HepG2 (cell line): ENCODE measurements around the gene LMAN1L. TPM values are rescaled to one million over a fixed set of nuclear protein-coding genes. Genes with fewer than 3 reads are reported as not detected.

ENCODE experiments used
- ATAC-seq: fragments of 200-7000 bp; cut with Tn5 transposase; 3 replicates; pipeline ENCODE4 v1.9.1; 2020; ENCODE audit warnings: mild to moderate bottlenecking, moderate library complexity
- BruUV-seq: library from RNA; stranded (reverse); fragments of 400-500 nt; replicated peaks from 2 replicates; lab custom pipeline; 2021; lab: Mats Ljungman, UMichigan
- CTCF ChIA-PET: fragments of 300-600 bp; formaldehyde crosslinking; extraction: SDS; loops from one replicate; lab custom pipeline; 2021; ENCODE audit warnings: low total read pairs, inconsistent platforms, low intra/inter-chr PET ratio; lab: Yijun Ruan, JAX
- POLR2A ChIA-PET: fragments of 350-600 bp; sonication (Branson Sonifier 250); formaldehyde crosslinking; loops from one replicate; lab custom pipeline; 2020; ENCODE audit warnings: antibody characterized with exemption, inconsistent platforms; lab: Yijun Ruan, JAX
- DNase-seq: peaks from one replicate; pipeline ENCODE4 v3.0.0-alpha.2; 2015; ENCODE audit warnings: low spot score
- FAIRE-seq: peaks from 3 replicates; lab custom pipeline; 2011; peaks lifted over from hg19 to GRCh38; lab: Jason Lieb, UNC
- H2AFZ ChIP-seq: one replicate; pipeline ENCODE4 v1.6.1; 2011; ENCODE audit warnings: low read length, inconsistent platforms
- H3K27ac ChIP-seq: fragments of 300-600 bp; 3 replicates; pipeline ENCODE4 v1.8.0; 2011; ENCODE audit warnings: mixed run types, mild to moderate bottlenecking, mixed read lengths, low read length, inconsistent platforms; ENCODE audit not compliant: insufficient read depth; ENCODE audit errors: extremely low read length
- H3K27me3 ChIP-seq, 2 experiments: fragments of 200-600 bp in 1 of 2; 2 replicates in 1 of 2; 3 replicates in 1 of 2; pipeline versions ENCODE4 v1.6.0 to v1.8.0; 2011; ENCODE audit warnings: low read length in 2 of 2, mild to moderate bottlenecking in 2 of 2, moderate library complexity in 2 of 2, inconsistent platforms in 1 of 2; ENCODE audit not compliant: insufficient read depth in 2 of 2, control insufficient read depth in 1 of 2
- H3K36me3 ChIP-seq, 2 experiments: fragments of 200-600 bp in 1 of 2; replicated peaks in 1 of 2; 2 replicates in 1 of 2; 3 replicates in 1 of 2; pipeline versions ENCODE4 v1.5.1 to v1.8.0; 2011; ENCODE audit warnings: low read length in 2 of 2, inconsistent platforms in 1 of 2; ENCODE audit not compliant: insufficient read depth in 2 of 2, control insufficient read depth in 1 of 2
- H3K4me1 ChIP-seq: 2 replicates; pipeline ENCODE4 v1.5.1; 2012; ENCODE audit warnings: low read length, inconsistent platforms; ENCODE audit not compliant: insufficient read depth
- H3K4me2 ChIP-seq: 2 replicates; pipeline ENCODE4 v1.6.0; 2011; ENCODE audit warnings: low read depth, low read length, inconsistent platforms
- H3K4me3 ChIP-seq, 3 experiments: fragments of 200-600 bp in 1 of 3; sonication (generic), shearing (Covaris generic) in 1 of 3; replicated peaks in 1 of 3; 2 replicates each; pipeline ENCODE4 v1.5.1; 2011 to 2016; ENCODE audit warnings: low read length in 3 of 3, inconsistent platforms in 2 of 3, low read depth in 2 of 3, mild to moderate bottlenecking in 2 of 3, control low read depth in 1 of 3, mixed read lengths in 1 of 3; ENCODE audit not compliant: insufficient read depth in 1 of 3
- H3K79me2 ChIP-seq: one replicate; pipeline ENCODE4 v1.6.1; 2011; ENCODE audit warnings: low read length, inconsistent platforms; ENCODE audit not compliant: insufficient read depth
- H3K9ac ChIP-seq: 2 replicates; pipeline ENCODE4 v1.6.0; 2011; ENCODE audit warnings: mild to moderate bottlenecking, low read depth, low read length, inconsistent platforms; ENCODE audit not compliant: insufficient read depth
- H3K9me3 ChIP-seq: 2 replicates; pipeline ENCODE4 v1.5.1; 2012; ENCODE audit warnings: mild to moderate bottlenecking, low read length
- H4K20me1 ChIP-seq: 2 replicates; pipeline ENCODE4 v1.6.0; 2011; ENCODE audit warnings: inconsistent platforms, mild to moderate bottlenecking, low read length, moderate library complexity; ENCODE audit not compliant: insufficient read depth
- BCL6 ChIP-seq: IDR thresholded peaks from 2 replicates; pipeline ENCODE4 v1.6.1; 2016; ENCODE audit warnings: missing genetic modification reagents, missing compliant biosample characterization
- CENPT ChIP-seq: sonication (generic); formaldehyde crosslinking; IDR thresholded peaks from 2 replicates; pipeline ENCODE4 v1.8.0; 2022; ENCODE audit warnings: low read depth, mild to moderate bottlenecking, moderate library complexity, missing genetic modification reagents
- HMG20B ChIP-seq: conservative IDR thresholded peaks from 2 replicates; pipeline ENCODE4 v1.6.1; 2016; ENCODE audit warnings: missing genetic modification reagents, missing compliant biosample characterization
- MEIS2 ChIP-seq: sonication (generic); formaldehyde crosslinking; IDR thresholded peaks from 2 replicates; pipeline ENCODE4 v1.9.0; 2021; ENCODE audit warnings: mild to moderate bottlenecking, missing genetic modification reagents
- RXRB ChIP-seq: IDR thresholded peaks from 2 replicates; pipeline ENCODE4 v1.6.1; 2016; ENCODE audit warnings: borderline replicate concordance, missing genetic modification reagents, missing compliant biosample characterization
- TCF7 ChIP-seq: sonication (generic); IDR thresholded peaks from 2 replicates; pipeline ENCODE4 v1.6.1; 2016; ENCODE audit warnings: antibody characterized with exemption, low read depth
- ZNF12 ChIP-seq: sonication (generic); formaldehyde crosslinking; IDR thresholded peaks from 2 replicates; pipeline ENCODE4 v1.5.0; 2020; ENCODE audit warnings: missing genetic modification reagents
- ZNF274 ChIP-seq: sonication (generic); formaldehyde crosslinking; IDR thresholded peaks from 2 replicates; pipeline ENCODE4 v1.5.1; 2020; ENCODE audit warnings: mild to moderate bottlenecking, missing genetic modification reagents
- ZNF326 ChIP-seq: sonication (generic); formaldehyde crosslinking; IDR thresholded peaks from 2 replicates; pipeline ENCODE4 v1.4.0; 2020; ENCODE audit warnings: missing genetic modification reagents, borderline replicate concordance
- ZNF674 ChIP-seq: sonication (generic); formaldehyde crosslinking; IDR thresholded peaks from 2 replicates; pipeline ENCODE4 v1.5.0; 2020; ENCODE audit warnings: low read depth, mild to moderate bottlenecking, missing genetic modification reagents
- WGBS: methylation state at CpG from one replicate; pipeline ENCODE4 v1.1.6; 2017; ENCODE audit warnings: low lambda C conversion rate; 5-methylcytosine and 5-hydroxymethylcytosine counted together
- in situ Hi-C: cut with HindIII; loops from 2 replicates; pipeline ENCODE4 v1.10.0; 2017; ENCODE audit warnings: low pct_unique_long_range_greater_than_20kb; ENCODE audit not compliant: extremely low pct_ligation_motif_present
- intact Hi-C: fragments of 100-400 bp; cut with micrococcal nuclease; formaldehyde crosslinking; loops from one replicate; pipeline ENCODE4 v1.10.0; 2022; ENCODE audit not compliant: unreplicated experiment
- polyA plus RNA-seq, 8 experiments: library from polyadenylated mRNA; depleted of rRNA in 3 of 8; stranded (reverse) in 7 of 8; unstranded in 1 of 8; fragments of >200 nt; fragmentation: Illumina TruSeq in 4 of 8; extraction: Trizol in 4 of 8; gene quantifications; 2 replicates each; pipeline versions ENCODE4 v1.2.1 to v1.2.3, GENCODE V29; 2011 to 2016; ENCODE audit warnings: low read depth in 4 of 8, missing spikeins in 1 of 8, mixed read lengths in 1 of 8; ENCODE audit not compliant: insufficient read depth in 1 of 8
- total RNA-seq, 5 experiments: library from RNA; depleted of rRNA; stranded (reverse); fragments of >200 nt; fragmentation: Illumina TruSeq; extraction: Trizol; gene quantifications; 2 replicates each; pipeline ENCODE4 v1.2.3, GENCODE V29; 2016; ENCODE audit warnings: low read depth in 1 of 5
- TF ChIP-seq, protein P1 (sequence below): sonication (generic); formaldehyde crosslinking; IDR thresholded peaks from 2 replicates; pipeline ENCODE4 v1.4.0; 2020; ENCODE audit warnings: missing genetic modification reagents, mild to moderate bottlenecking, borderline replicate concordance
- TF ChIP-seq, protein P2 (sequence below): sonication (generic); formaldehyde crosslinking; IDR thresholded peaks from 2 replicates; pipeline ENCODE4 v1.9.0; 2022; ENCODE audit warnings: missing genetic modification reagents, mild to moderate bottlenecking, borderline replicate concordance

The LMAN1L gene
- total and polyA plus RNA-seq, 2 of the 13 experiments (the other 11 are each of a cell fraction or from before 2014, with no cell fraction given): not detected

DNA sequence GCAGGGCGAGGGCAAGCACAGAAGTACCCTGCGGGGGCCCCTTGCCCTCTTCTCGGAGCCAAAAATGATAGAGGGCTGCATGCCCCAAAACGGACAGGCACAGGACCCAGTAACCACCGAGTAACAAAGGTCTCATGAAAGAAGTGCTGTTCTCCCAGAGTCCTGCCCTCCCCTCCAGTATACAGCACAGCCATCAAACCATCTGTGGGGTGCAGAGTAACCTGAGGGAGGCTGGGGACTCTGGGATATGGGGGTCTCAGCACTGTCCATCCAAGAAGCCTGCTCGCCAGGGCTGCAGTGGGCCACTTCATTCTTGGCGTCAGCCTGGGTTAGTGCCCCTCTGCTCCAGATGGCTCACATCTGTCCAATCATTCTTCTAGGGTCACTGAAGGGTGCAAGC is 24.2 kb downstream of the LMAN1L start:
- TF ChIP-seq, protein P1, sequence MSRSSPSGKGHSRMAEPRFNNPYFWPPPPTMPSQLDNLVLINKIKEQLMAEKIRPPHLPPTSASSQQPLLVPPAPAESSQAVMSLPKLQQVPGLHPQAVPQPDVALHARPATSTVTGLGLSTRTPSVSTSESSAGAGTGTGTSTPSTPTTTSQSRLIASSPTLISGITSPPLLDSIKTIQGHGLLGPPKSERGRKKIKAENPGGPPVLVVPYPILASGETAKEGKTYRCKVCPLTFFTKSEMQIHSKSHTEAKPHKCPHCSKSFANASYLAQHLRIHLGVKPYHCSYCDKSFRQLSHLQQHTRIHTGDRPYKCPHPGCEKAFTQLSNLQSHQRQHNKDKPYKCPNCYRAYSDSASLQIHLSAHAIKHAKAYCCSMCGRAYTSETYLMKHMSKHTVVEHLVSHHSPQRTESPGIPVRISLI (CRISPR knock-in tag): no peak
- TF ChIP-seq HMG20B (no peak), ZNF674 (CRISPR knock-in tag) (no peak), RXRB (CRISPR knock-in tag) (no peak), ZNF12 (no peak), BCL6 (CRISPR knock-in tag) (no peak), ZNF326 (CRISPR knock-in tag) (no peak), MEIS2 (CRISPR knock-in tag) (no peak), TCF7 (no peak), ZNF274 (no peak), CENPT (no peak)
- TF ChIP-seq, protein P2, sequence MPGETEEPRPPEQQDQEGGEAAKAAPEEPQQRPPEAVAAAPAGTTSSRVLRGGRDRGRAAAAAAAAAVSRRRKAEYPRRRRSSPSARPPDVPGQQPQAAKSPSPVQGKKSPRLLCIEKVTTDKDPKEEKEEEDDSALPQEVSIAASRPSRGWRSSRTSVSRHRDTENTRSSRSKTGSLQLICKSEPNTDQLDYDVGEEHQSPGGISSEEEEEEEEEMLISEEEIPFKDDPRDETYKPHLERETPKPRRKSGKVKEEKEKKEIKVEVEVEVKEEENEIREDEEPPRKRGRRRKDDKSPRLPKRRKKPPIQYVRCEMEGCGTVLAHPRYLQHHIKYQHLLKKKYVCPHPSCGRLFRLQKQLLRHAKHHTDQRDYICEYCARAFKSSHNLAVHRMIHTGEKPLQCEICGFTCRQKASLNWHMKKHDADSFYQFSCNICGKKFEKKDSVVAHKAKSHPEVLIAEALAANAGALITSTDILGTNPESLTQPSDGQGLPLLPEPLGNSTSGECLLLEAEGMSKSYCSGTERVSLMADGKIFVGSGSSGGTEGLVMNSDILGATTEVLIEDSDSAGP (CRISPR knock-in tag): no peak
- TF ChIP-seq, all 625 proteins: peak for 0
- H3K9ac ChIP-seq: no peak overlapping the region
- in situ Hi-C loops: no loop called here
- FAIRE-seq: no peak
- POLR2A ChIA-PET: no interaction called here
- no peak overlapping the region for H3K27ac ChIP-seq
- peaks cover 31% of the 10 kb centered on the region for H3K4me1 ChIP-seq
- WGBS: 100% methylated on average over 4 of the region's 7 CpGs
- H3K9me3 ChIP-seq: no peaks in the 10 kb centered on the region
- H3K36me3 ChIP-seq: peaks cover 2 to 3% of the 10 kb centered on the region in 2 experiments; a peak in 1 of 5 replicates
- CTCF ChIA-PET: interaction anchor here (1.2 kb wide), 1 partner anchor 114 kb away, joined by 4 read pairs; no protein-coding TSS in a partner anchor
- DNase-seq: no peak
- intact Hi-C loops: no loop called here
- no TSS peak for BruUV-seq
- H4K20me1 ChIP-seq: no peaks in the 10 kb centered on the region
- no peak overlapping the region for H3K4me3 ChIP-seq
- no peak overlapping the region for H3K4me2 ChIP-seq
- H3K79me2 ChIP-seq: no peaks in the 10 kb centered on the region
- no peak for ATAC-seq
- H3K27me3 ChIP-seq: peaks cover 0 to 3% of the 10 kb centered on the region in 2 experiments; a peak in 1 of 5 replicates
- H2AFZ ChIP-seq: no peak overlapping the region
